Measurements from ENCODE around the gene MT2A.

MT2A gene

GRCh38 chr16:56653218-56653617 lies 44.8 kb downstream of the MT2A start:
- H3K4me3 ChIP-seq (ENCODE audit: low read depth, low read length): no peak overlapping the region
- no peak for TF ChIP-seq CTCF (IDR thresholded peaks at IDR 0.05; ENCODE audit: insufficient read depth, low read depth, low read length, missing control alignments)

GRCh38 chr16:56657555-56658326 lies 49.4 kb downstream of the MT2A start, which contains the start of gene MT1F:
Gene MT1F, plus strand, starts transcription at chr16:56657959. Its CDS starts 100 bp downstream, at chr16:56658059.
- peak within 1 kb of the TSS; percentile 31 for H3K4me3 ChIP-seq (ENCODE audit: low read depth, low read length)
- TF ChIP-seq CTCF (IDR thresholded peaks at IDR 0.05; ENCODE audit: insufficient read depth, low read depth, low read length, missing control alignments): no peak
- peak; percentile 33 for DNase-seq (ENCODE audit: low read depth)

More at GRCh38 chr16:56653218-56653617, 44.8 kb downstream of the MT2A start:
- no peak for DNase-seq (ENCODE audit: low read depth)

GRCh38 chr16:56658327-56658875 lies 50.0 kb downstream of the MT2A start:
- DNase-seq (ENCODE audit: low read depth): no peak
- TF ChIP-seq CTCF (IDR thresholded peaks at IDR 0.05; ENCODE audit: insufficient read depth, low read depth, low read length, missing control alignments): no peak
- H3K4me3 ChIP-seq (ENCODE audit: low read depth, low read length): no peak overlapping the region
